Smooth muscle cell (in vitro differentiated cells): Measurements from ENCODE around the gene PAK6. TPM values are rescaled to one million over a fixed set of nuclear protein-coding genes. Genes with fewer than 3 reads are reported as not detected.

Experiments
- DNase-seq: peaks from one replicate; lab custom pipeline; 2025; ENCODE audit not compliant: unreplicated experiment; lab: John Stamatoyannopoulos, UW
- H2AFZ ChIP-seq: fragments of 200-600 bp; sonication (generic); 2 replicates; pipeline ENCODE4 v1.6.0; 2016; ENCODE audit warnings: antibody characterized with exemption, low read depth, mild to moderate bottlenecking
- H3F3A ChIP-seq: fragments of 200-600 bp; sonication (generic); 2 replicates; pipeline ENCODE4 v1.6.0; 2017; ENCODE audit warnings: antibody characterized with exemption, low read depth
- H3K27ac ChIP-seq: fragments of 200-600 bp; sonication (generic); 2 replicates; pipeline ENCODE4 v1.5.1; 2016; ENCODE audit warnings: low read depth, mild to moderate bottlenecking
- H3K27me3 ChIP-seq: fragments of 200-600 bp; sonication (generic); 2 replicates; pipeline ENCODE4 v1.6.1; 2016; ENCODE audit warnings: low read depth, mild to moderate bottlenecking
- H3K36me3 ChIP-seq: fragments of 200-600 bp; sonication (generic); 2 replicates; pipeline ENCODE4 v1.5.1; 2016; ENCODE audit warnings: low read depth
- H3K4me1 ChIP-seq: fragments of 200-600 bp; sonication (generic); 2 replicates; pipeline ENCODE4 v1.5.1; 2016; ENCODE audit warnings: low read depth
- H3K4me2 ChIP-seq: fragments of 200-600 bp; sonication (generic); 2 replicates; pipeline ENCODE4 v1.6.0; 2016; ENCODE audit warnings: mild to moderate bottlenecking
- H3K4me3 ChIP-seq: fragments of 200-600 bp; sonication (generic); 2 replicates; pipeline ENCODE4 v1.5.1; 2016; ENCODE audit warnings: mild to moderate bottlenecking
- H3K79me2 ChIP-seq: fragments of 200-600 bp; sonication (generic); 2 replicates; pipeline ENCODE4 v1.6.0; 2016; ENCODE audit warnings: low read depth, mild to moderate bottlenecking
- H3K9ac ChIP-seq: fragments of 200-600 bp; sonication (generic); 2 replicates; pipeline ENCODE4 v1.6.0; 2016; ENCODE audit warnings: low read depth
- H3K9me3 ChIP-seq: fragments of 200-600 bp; sonication (generic); replicated peaks from 2 replicates; pipeline ENCODE4 v1.5.1; 2016; ENCODE audit warnings: low read depth
- H4K20me1 ChIP-seq: fragments of 200-600 bp; sonication (generic); 2 replicates; pipeline ENCODE4 v1.6.0; 2016; ENCODE audit warnings: low read depth
- WGBS: methylation state at CpG from one replicate; pipeline ENCODE4 v1.1.7; 2016; ENCODE audit warnings: low lambda C conversion rate; 5-methylcytosine and 5-hydroxymethylcytosine counted together
- polyA plus RNA-seq: library from polyadenylated mRNA; unstranded; fragments of >200 nt; fragmentation: Nextera tagmentation; extraction: Ambion mirVana; gene quantifications from 2 replicates; pipeline ENCODE4 v1.2.1, GENCODE V29; 2016
- total RNA-seq: library from RNA; depleted of rRNA; stranded (reverse); fragments of >200 nt; gene quantifications from 2 replicates; pipeline ENCODE4 v1.2.3, GENCODE V29; 2014
- TF ChIP-seq, protein P1 (sequence below): fragments of 200-600 bp; sonication (generic); IDR thresholded peaks from 2 replicates; pipeline ENCODE4 v1.5.1; 2017; ENCODE audit warnings: borderline replicate concordance, mild to moderate bottlenecking, antibody characterized with exemption; ENCODE audit not compliant: insufficient read depth, poor library complexity, severe bottlenecking

Gene PAK6
- total and polyA plus RNA-seq, 2 experiments from 2014 or later: 0.29 to 1.6 TPM

DNA sequence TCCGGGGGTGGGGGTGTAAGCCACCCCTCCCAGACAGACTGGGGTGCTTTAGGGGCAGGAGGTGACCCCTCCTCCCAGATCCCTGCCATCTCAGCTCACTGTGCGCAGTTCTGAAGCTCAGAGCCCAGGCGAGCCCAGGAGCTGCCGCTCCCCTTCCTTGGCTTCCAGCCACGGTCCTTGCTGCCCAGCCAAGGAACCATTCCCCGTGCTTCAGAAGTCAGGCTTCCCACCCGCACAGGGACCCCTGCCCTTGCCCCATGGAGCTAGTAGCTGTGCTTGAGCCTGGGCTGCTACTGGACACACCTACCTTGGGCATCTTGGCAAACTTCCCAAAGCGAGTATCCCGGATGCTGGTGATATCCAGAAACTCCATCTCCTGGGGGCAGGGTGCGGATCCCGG, 64.1 kb downstream of the PAK6 start:
- Histone ChIP-seq H3K27ac (no peak overlapping the region), H3K4me1 (peaks cover 21% of the 10 kb centered on the region), H4K20me1 (no peaks in the 10 kb centered on the region), H3K79me2 (no peaks in the 10 kb centered on the region), H3F3A (no peaks in the 10 kb centered on the region), H3K36me3 (no peaks in the 10 kb centered on the region), H3K27me3 (peaks cover 26% of the 10 kb centered on the region), H3K4me3 (no peak overlapping the region), H3K9me3 (no peaks in the 10 kb centered on the region), H2AFZ (no peak overlapping the region), H3K4me2 (no peak overlapping the region), H3K9ac (no peak overlapping the region)
- TF ChIP-seq, protein P1, sequence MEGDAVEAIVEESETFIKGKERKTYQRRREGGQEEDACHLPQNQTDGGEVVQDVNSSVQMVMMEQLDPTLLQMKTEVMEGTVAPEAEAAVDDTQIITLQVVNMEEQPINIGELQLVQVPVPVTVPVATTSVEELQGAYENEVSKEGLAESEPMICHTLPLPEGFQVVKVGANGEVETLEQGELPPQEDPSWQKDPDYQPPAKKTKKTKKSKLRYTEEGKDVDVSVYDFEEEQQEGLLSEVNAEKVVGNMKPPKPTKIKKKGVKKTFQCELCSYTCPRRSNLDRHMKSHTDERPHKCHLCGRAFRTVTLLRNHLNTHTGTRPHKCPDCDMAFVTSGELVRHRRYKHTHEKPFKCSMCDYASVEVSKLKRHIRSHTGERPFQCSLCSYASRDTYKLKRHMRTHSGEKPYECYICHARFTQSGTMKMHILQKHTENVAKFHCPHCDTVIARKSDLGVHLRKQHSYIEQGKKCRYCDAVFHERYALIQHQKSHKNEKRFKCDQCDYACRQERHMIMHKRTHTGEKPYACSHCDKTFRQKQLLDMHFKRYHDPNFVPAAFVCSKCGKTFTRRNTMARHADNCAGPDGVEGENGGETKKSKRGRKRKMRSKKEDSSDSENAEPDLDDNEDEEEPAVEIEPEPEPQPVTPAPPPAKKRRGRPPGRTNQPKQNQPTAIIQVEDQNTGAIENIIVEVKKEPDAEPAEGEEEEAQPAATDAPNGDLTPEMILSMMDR: no peak
- no peak for DNase-seq
- WGBS: 89% methylated on average over 10 of the region's 11 CpGs

DNA sequence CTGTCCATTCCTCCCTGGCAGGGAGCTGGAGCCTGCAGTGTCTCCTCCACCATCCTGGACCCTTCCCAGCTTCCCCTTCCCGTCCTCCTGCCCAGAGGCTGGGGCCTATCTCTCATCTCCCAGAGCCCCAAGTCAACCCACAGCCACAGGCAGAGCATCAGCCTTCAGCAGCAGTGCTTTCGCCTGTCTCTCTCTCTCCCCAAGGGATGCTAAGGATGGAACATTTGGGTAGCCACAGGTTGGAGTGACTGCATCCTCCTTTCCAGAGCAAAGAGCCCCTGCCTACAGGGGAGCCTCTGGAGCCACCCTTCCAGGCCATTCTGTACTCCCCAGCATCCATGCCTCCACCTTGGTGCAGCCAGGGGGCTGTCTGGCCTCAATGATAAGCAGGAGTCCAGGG, 64.7 kb downstream of the PAK6 start:
- peaks cover 21% of the 10 kb centered on the region for H3K4me1 ChIP-seq
- 100% methylated on average over 2 of the region's 2 CpGs for WGBS
- no peaks in the 10 kb centered on the region for H3F3A ChIP-seq
- H3K27me3 ChIP-seq: peaks cover 26% of the 10 kb centered on the region
- no peaks in the 10 kb centered on the region for H4K20me1 ChIP-seq
- no peaks in the 10 kb centered on the region for H3K79me2 ChIP-seq
- H3K4me3 ChIP-seq: no peak overlapping the region
- H3K4me2 ChIP-seq: no peak overlapping the region
- no peaks in the 10 kb centered on the region for H3K36me3 ChIP-seq
- H3K9ac ChIP-seq: no peak overlapping the region
- no peaks in the 10 kb centered on the region for H3K9me3 ChIP-seq
- no peak overlapping the region for H3K27ac ChIP-seq
- DNase-seq: no peak
- TF ChIP-seq, protein P1: no peak
- no peak overlapping the region for H2AFZ ChIP-seq

DNA sequence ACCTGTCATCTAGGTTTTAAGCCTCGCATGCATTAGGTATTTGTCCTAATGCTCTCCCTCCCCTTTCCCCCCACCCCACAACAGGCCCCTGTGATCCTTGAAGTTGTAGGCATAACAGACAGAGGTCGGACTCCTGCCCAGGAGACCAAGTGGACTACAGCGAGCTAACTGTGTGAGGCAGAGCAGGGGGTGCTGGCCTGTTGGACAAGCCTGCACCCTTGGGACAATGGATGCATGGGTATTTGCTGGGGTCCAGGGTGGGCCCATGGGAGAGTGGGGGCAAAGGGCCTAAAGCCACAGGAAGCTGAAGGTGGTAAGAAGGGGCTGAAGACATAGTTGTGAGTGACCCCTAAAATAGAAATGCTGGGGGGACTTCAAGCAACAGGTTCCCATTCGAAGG, 66.4 kb downstream of the PAK6 start:
- Histone ChIP-seq H3K4me3 (no peak overlapping the region), H3F3A (peaks cover 7% of the 10 kb centered on the region), H3K9me3 (no peaks in the 10 kb centered on the region), H3K79me2 (no peaks in the 10 kb centered on the region), H3K36me3 (no peaks in the 10 kb centered on the region), H2AFZ (no peak overlapping the region), H3K4me2 (no peak overlapping the region), H3K27ac (no peak overlapping the region), H3K4me1 (peaks cover 26% of the 10 kb centered on the region), H3K9ac (no peak overlapping the region), H4K20me1 (no peaks in the 10 kb centered on the region), H3K27me3 (peaks cover 33% of the 10 kb centered on the region)
- TF ChIP-seq, protein P1: no peak
- 88% methylated on average over 4 of the region's 4 CpGs for WGBS
- no peak for DNase-seq

DNA sequence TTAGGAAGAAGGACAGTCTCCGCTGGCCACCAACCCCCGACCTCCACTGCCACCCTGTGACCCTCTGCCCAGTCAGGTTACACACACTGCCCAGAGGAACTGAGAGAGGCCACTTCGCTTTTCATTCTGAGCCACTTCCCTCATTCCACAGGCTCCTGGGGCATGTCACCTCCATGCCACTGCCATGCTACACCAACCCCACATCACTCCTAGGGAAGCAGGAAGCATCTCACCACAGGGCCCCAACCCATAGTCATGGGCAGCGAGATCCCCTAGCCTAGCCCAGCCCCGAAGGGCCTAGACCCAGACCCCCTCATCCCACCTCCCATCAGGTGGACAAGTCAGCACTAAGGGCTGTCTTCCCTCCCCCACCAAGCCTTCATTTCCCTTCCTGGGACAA, 67.5 kb downstream of the PAK6 start:
- peaks cover 44% of the 10 kb centered on the region for H3K27me3 ChIP-seq
- no peaks in the 10 kb centered on the region for H3K79me2 ChIP-seq
- WGBS: 97% methylated on average over 5 of the region's 5 CpGs
- H3K4me3 ChIP-seq: no peak overlapping the region
- no peak overlapping the region for H3K27ac ChIP-seq
- TF ChIP-seq, protein P1: no peak
- no peak overlapping the region for H2AFZ ChIP-seq
- no peak for DNase-seq
- peaks cover 24% of the 10 kb centered on the region for H3K4me1 ChIP-seq
- no peaks in the 10 kb centered on the region for H3K36me3 ChIP-seq
- H3F3A ChIP-seq: peaks cover 7% of the 10 kb centered on the region
- no peaks in the 10 kb centered on the region for H4K20me1 ChIP-seq
- no peak overlapping the region for H3K4me2 ChIP-seq
- H3K9me3 ChIP-seq: no peaks in the 10 kb centered on the region
- H3K9ac ChIP-seq: no peak overlapping the region
